ENCODE data around the gene DMAC1.

DMAC1 gene

DNA sequence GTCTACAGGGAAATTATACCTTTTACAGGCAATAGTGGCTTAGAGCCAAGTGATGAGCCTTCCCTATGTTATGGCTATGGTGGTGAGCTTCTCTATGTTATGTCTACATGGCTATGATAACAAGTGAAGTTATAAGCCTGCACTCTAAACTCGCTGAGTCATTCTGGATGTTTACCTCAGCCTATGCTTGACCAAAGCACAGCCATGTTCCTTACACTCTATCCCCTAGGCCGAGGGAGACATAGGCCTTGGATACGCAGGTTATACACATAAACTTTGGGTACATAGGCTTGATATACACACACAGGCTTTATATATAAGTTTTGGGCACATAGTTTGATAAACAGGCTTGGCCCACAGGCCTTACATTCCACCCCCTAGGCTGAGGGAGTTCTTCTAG, 13.8 kb downstream of the DMAC1 start:
- DNase-seq (ENCODE audit: extremely low spot score, insufficient read length, low read depth) (no peak), FAIRE-seq (no peak)

DNA sequence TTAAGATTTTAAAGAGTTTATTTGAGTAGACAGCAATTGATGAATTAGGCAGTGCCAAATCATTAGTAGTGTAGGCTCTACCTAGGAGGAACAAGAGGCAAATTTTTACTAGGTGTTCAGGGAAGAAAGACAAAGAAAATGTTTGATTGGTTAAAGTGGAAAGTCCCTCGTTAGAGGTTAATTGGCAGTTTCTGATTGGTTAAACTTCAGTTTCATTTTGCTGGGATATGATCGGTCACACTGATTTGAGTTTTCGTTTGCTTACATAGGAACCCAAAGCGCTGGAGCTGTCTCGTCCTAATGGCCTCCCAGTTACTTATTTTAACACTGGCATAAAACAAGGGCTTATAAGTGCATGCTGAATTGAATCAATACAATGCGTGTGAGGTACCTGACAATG, 15.1 kb downstream of the DMAC1 start:
- FAIRE-seq (no peak), DNase-seq (ENCODE audit: extremely low spot score, insufficient read length, low read depth) (no peak)

- no peak for DNase-seq (ENCODE audit: extremely low spot score, insufficient read length, low read depth)
- FAIRE-seq = no peak
Observed at GRCh38 chr9:7783635-7784063, 15.9 kb downstream of the DMAC1 start.

GRCh38 chr9:7782400-7783120, 17.0 kb downstream of the DMAC1 start:
- FAIRE-seq = no peak
- DNase-seq (ENCODE audit: extremely low spot score, insufficient read length, low read depth) = no peak

GRCh38 chr9:7780261-7780988, 19.2 kb downstream of the DMAC1 start:
- FAIRE-seq (no peak), DNase-seq (ENCODE audit: extremely low spot score, insufficient read length, low read depth) (no peak)

- FAIRE-seq = no peak
- DNase-seq (ENCODE audit: extremely low spot score, insufficient read length, low read depth) = no peak
Observed at GRCh38 chr9:7778851-7779600, 20.6 kb downstream of the DMAC1 start.

DNA sequence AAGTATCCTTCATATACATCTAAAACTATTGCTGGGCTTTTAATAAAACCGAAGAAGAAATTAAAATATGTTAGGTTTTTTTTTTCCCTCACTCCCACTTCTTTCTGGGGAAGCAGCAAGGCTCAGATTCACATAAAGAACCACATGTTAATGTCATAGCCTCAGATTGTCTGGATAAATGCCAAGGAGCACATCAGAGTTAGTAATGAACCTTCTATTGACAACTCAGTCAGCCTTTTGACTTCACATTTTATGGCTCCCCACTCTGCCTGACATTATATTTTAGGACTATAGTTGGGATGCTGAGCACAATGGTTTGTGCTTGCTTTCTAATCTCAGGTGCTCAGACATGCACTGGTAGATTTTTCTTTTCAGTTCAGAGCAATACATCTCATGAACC, 21.8 kb downstream of the DMAC1 start:
- DNase-seq (ENCODE audit: extremely low spot score, insufficient read length, low read depth) (no peak), FAIRE-seq (no peak)

GRCh38 chr9:7770111-7770510, 29.5 kb downstream of the DMAC1 start:
- DNase-seq (ENCODE audit: extremely low spot score, insufficient read length, low read depth) = no peak
- FAIRE-seq = no peak

DNA sequence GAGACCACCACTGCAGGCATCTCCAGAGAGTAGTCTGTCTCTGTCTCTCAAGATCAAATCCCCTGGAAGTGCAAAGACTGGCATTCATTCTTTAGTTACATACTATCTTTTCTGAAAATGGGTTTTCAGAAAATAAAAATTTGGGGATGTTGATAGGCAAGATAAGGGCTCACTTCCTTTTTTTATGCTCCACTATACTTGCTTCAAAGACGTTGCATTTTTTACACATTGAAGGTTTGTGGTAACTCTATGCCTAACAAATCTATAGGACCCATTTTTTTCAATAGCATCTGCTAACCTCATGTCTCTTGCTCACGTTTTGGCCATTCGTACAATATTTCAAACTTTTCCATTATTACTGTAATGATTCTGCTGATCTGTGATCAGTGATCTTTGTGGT, 37.0 kb downstream of the DMAC1 start:
- no peak for DNase-seq (ENCODE audit: extremely low spot score, insufficient read length, low read depth)
- no peak for FAIRE-seq

GRCh38 chr9:7760014-7760415, 39.6 kb downstream of the DMAC1 start:
- no peak for FAIRE-seq
- no peak for DNase-seq (ENCODE audit: extremely low spot score, insufficient read length, low read depth)

DNA sequence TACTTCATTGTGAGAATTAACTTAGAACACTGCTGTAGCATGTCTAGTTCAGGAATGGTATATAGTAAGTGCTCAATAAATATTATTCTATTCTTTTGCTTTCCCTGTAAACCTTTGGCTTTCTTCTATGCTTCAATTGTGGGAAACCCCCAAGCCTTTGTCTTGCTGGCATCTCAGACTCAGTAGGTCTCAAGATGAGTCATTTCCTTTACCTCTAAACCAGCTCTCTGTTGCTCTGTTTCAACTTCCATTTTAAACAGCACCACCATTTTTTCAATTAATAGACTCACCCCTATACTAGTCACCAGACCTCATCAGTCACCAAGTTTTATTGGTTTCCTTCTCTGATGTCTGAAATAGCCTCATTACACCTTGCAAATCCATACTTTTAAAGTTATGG, 43.5 kb downstream of the DMAC1 start:
- FAIRE-seq (peak; percentile 75), DNase-seq (ENCODE audit: extremely low spot score, insufficient read length, low read depth) (peak; percentile 8)

GRCh38 chr9:7752481-7752880, 47.1 kb downstream of the DMAC1 start:
- DNase-seq (ENCODE audit: extremely low spot score, insufficient read length, low read depth) (no peak), FAIRE-seq (no peak)

Measured in GM18507 (cell line).